Activated gamma-delta T cell treated with Interleukin-2 at 50 U/mL for 16 hours (primary cell): ENCODE data around the gene CRPPA.

Source experiments
- DNase-seq: peaks from one replicate; pipeline ENCODE4 v3.0.0-alpha.2; 2020

The CRPPA gene

DNA sequence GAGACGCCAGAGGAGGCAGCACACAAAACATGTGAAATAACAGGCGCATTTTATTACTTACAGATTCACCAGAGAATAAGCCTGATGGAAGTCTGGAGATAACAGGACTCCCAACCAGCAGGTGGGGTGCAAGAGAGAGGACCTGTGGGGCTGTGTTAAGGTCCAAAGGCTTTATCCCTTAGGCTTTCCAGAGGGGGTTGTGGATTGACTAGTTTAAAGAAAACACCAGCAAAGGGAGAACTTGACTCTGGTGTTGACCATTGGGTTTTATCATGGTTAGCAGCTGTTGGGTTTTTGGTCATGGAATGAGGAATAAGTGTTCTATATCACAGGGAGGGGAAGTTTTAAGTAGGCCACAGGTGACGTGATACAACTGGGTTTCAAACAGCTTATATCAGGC, 1.6 kb upstream of the CRPPA start:
- DNase-seq, result no peak

GRCh38 chr7:16422103-16422435, 731 bp upstream of the CRPPA start:
- DNase-seq, result no peak

- peak; percentile 79 for DNase-seq
These were observed 547 bp downstream of the CRPPA start for GRCh38 chr7:16420649-16421332.

- no peak for DNase-seq
These were observed 1.0 kb downstream of the CRPPA start for GRCh38 chr7:16420329-16420648.

- no peak for DNase-seq
These were observed 1.5 kb downstream of the CRPPA start for GRCh38 chr7:16419859-16420258.

DNA sequence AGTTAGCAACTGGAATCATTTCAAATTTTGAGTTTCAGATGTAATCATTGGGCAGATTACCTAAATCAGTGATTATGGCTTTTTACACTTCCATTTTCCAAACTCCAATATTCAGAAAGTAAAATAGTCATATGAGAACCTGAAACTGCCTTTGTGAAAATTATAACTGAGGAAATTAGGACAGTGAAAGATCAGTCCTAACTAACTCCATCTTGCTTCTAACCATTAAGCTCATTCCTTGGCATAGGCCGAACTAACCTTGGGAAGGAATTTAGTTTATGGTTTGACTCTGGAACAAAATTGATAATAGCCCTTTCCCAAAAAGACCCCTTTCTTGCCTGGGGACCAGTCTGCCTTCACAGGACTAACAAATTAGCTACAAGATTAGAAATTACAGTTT, 2.2 kb downstream of the CRPPA start:
- DNase-seq, result no peak

GRCh38 chr7:16417906-16418305, 3.4 kb downstream of the CRPPA start:
- no peak for DNase-seq

- DNase-seq, result no peak
These were observed 4.8 kb downstream of the CRPPA start for GRCh38 chr7:16416289-16417282.

- no peak for DNase-seq
These were observed 8.8 kb downstream of the CRPPA start for GRCh38 chr7:16412274-16413254.

DNA sequence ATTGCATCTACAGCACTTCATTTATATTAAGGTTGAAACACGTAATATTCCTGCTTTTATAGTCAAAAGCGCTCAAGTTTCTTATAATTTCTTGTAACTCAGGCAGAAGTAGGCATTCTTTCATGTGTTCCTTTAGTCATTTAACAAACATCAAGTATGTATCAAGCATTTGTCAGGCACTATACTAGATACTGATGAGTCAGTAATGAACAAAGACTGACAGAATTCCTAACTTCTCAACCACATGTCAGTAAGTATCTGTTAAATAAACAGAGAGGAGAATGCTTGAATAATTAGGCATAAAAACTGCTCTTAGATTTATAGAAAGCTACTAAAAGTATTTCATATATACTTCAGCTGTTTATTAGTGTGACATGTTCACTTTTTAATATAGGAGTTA, 9.9 kb downstream of the CRPPA start:
- DNase-seq, result no peak

GRCh38 chr7:16409777-16410176, 11.6 kb downstream of the CRPPA start:
- no peak for DNase-seq

- DNase-seq, result no peak
These were observed 16.7 kb downstream of the CRPPA start for GRCh38 chr7:16404636-16405035.

GRCh38 chr7:16403475-16403874, 17.9 kb downstream of the CRPPA start:
- no peak for DNase-seq

DNA sequence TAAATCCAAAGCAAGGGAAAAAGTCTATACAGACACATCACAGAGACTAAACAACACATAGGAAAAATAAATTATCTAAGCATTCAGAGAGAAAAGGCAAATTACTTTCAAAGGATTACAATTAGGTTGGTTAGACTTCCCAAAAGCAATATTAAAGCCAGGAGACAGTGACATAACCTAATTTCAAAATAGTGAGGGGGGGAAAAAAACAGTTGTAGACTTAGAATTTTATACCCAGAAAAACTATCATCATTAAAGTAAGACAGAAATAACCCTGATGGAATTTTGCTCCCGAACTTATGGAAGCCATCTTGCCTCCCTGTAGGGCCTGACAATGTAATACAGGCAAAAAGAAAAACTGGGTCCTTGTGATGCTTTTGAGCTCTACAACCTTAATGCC, 18.4 kb downstream of the CRPPA start:
- DNase-seq, result no peak

DNA sequence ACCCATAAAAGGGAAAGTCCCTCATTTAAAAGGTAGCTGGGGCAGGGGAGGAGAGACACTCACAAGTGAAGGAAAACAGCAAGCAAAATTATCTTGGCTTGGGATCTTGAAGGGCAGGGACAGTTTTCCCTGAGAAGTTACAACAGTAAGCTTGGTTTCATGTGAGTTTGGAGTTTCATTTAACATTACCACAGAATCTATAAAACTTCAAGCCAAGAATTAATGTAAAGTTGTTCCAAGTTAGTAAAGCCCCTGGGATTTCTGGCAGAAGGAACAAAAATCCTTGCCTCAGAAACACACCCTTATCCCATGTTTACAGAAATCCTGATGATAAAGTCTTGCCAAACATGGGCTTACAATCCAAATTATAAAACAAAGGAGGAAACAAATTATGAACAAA, 19.2 kb downstream of the CRPPA start:
- no peak for DNase-seq

GRCh38 chr7:16400893-16401275, 20.5 kb downstream of the CRPPA start:
- no peak for DNase-seq

- no peak for DNase-seq
These were observed 21.1 kb downstream of the CRPPA start for GRCh38 chr7:16399916-16400892.

GRCh38 chr7:16399265-16399831, 22.0 kb downstream of the CRPPA start:
- DNase-seq, result no peak

DNA sequence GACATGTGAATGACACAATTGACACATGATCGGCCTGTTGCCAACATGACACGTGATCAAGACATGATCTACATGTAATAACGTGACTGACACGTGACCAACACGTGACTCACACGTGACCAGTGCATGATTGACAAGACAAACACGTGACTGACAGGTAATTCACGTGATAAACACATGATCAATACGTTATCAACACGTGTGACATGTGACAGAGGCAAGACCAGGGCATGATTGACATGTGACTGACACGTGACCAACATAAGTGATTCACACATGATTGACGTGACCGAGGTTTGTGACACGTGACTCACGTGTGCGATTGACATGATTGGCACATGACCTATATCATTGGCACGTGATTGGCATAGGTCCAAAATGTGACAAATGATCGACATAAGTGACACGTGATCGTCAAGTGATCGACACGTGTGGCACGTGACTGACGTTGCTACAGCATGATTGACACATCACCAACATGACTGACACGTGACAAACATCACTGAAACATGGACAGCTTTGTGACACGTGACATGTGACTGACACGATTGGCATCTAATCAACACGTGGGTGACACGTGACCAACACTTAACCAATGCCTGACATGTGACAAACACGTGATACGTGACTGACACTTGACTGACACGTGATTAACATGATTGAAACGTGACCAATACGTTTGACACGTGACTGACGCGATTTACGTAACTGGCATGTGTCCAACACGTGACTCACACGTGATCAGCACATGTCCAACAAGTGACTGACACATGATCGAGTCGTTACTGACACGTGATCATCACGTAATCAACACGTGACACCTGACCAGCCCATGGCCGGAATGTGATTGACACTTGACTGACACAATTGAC, 23.0 kb downstream of the CRPPA start:
- DNase-seq, result no peak

DNA sequence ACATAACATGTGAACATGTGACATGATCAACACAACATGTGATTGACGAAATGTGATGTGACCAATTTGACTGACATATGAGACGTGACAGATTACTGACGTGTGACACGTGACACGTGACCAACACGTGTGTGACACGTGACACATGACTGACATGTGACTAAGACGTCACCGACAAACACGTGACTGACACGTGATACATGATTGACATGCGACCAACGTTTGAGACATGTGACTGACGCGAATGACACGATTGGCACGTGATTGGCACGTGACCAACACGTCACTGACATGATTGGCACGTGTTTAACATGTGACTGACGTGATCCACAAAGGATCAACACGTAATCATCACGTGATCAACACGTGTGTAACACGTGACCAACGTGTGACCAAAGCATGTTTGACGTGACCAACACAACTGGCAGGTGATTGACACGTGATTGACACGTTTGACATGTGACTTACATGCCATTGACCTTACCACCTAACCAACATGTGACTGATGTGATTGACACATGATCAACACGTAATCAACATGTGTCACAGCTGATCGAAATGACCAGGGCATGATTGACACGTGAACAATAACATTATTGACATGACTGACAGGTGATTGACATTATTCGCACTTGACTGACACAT, 23.7 kb downstream of the CRPPA start:
- no peak for DNase-seq
